ENCODE data around the gene NFIC. TPM values are rescaled to one million over a fixed set of nuclear protein-coding genes. Genes with fewer than 3 reads are reported as not detected.
"Not testable (repeated sequence)": the region's sequence is repeated elsewhere in the genome, so short reads cannot be mapped to it uniquely, and the experiment has no call there.

The NFIC gene
- total RNA-seq, 2 donors from 2014 or later = 144 to 173 TPM

DNA sequence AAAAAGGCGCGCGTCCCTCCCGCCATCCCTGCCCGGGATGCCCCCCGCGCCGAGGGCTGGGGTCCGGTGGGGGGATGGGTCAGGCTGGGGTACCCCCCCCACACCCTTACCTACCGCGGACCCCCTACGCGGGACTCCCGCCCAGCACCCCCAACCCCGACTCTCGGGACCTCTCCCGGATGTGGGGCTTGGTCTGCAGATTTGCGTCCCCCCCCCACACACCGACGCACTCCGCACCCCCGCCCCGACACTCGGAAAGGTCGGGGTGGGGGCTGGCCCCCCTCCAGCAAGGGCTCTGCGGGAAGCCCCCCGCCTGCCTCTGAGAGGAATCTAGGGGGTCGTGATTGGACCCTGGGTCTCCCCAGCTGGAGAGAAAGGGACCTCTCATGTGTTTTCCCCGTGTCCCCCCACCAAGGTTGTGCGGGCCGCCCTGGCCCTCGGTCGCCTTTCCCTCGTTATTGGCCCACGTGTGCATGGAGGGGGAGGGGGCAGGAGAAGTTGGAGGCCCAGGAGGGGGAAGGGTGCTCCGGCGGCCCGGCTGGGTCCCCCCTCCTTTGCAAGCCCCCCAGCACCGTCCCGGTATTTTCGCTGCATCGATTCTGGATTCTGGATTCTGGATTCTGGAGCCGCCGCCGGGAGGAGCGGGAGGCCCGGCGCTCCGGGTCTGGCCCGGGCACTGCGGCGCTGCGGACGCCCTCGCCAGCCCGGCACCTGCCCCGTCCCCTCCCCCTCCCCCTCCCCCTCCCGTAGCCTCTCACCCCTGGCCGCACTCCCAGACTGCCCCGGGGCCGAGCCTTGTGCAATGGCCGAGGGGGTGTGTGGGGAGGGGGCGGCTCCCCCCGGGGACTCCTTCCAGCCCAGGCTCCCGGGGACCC lies 607 bp downstream of the NFIC start:
- DNase-seq = no peak
- ATAC-seq = peak; percentile 40 to 45
- intact Hi-C loops (cut with DNase I) = loop anchor here (5.0 kb wide), 2 partner anchors 35 to 40 kb away; no protein-coding TSS in a partner anchor

DNA sequence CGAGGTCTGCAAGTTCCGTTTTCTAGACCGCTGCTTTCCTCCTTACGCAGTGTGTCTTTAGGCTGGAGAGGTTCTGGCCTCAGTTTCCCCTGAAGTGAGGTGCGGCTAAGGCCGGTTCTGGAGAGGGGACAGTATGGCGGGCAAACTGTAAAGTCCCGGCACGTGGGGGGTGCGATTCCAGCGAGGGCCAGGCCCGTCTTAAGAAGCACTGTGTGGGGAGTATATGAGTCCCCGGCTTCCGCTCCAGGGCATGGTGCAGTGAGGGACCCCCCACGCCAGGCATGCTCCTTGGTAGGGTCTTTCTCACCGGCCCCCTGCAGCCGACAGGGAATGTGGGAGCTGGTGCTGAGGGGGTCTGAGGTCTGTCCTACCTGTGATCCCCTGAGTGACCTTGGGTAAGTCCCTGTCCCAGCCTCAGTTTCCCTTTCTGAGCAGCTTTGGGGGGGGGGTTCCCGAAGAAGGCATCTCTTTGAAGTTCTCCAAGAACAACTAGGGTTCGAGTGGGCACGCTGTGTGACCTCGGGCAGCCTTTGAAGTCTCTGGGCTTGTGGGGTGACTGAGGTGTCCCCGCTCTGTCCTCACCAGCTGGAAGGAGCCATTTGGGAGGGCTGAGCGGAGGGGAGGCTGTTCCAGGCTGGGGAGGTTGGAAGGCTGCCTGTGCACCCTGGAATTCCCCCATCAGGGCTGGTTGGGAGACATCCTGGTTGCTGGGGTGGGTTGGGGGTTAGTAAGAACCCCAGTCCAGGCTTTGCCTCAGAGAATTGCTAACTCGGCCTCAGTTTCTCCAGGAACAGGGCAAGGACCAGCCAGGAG lies 1.5 kb downstream of the NFIC start:
- DNase-seq (no peak), ATAC-seq (peak in 1 of 2 donors; percentile 1)
- intact Hi-C loops (cut with DNase I) = loop anchor here (5.0 kb wide), 2 partner anchors 34 to 39 kb away; no protein-coding TSS in a partner anchor

DNA sequence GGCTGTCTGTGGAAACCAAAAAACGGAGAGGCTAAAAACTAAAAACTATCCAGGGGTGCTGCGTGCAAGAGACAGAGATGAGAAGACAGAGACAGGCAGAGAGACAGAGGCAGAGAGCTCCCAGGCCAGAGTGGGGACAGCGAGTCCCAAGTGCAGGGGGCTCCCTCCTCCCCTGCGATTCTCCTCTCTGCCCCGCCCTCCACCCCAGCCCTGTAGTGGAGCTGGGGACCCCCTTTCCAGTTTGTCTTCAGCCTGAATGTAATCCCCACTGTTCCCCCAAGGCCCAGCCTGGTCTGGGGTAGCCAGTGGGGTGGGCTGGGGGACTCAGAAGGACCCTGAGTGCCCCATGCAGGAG lies 2.0 kb downstream of the NFIC start:
- ATAC-seq (no peak), DNase-seq (no peak)
- intact Hi-C loops (cut with DNase I) = loop anchor here (5.0 kb wide), 2 partner anchors 34 to 39 kb away; no protein-coding TSS in a partner anchor

DNA sequence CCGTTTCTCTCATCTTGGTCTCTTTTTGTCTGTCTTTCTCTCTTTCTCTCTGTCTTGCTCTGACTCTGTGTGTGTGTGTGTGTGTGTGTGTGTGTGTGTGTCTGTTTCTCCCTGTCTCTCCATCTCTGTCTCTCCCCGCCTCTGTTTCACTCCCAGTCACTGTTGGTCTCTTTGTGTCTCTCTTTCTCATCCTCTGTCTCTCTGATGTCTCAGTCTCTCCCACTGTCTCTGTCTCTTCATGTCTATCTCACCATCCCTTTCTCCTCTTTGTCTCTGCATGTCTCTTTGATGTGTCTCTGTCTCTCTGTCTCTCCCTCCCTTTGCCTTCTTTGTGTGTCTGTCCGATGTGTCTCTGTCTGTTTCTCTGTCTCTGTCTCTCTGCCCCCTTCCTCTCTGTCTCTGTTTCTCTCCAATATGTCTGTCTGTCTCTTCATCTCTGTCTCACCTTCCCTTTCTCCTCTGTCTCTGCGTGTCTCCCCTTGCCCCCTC lies 2.5 kb downstream of the NFIC start:
- intact Hi-C loops (cut with DNase I) = loop anchor here (5.0 kb wide), 2 partner anchors 33 to 38 kb away; no protein-coding TSS in a partner anchor
- DNase-seq (no peak), ATAC-seq (no peak)

DNA sequence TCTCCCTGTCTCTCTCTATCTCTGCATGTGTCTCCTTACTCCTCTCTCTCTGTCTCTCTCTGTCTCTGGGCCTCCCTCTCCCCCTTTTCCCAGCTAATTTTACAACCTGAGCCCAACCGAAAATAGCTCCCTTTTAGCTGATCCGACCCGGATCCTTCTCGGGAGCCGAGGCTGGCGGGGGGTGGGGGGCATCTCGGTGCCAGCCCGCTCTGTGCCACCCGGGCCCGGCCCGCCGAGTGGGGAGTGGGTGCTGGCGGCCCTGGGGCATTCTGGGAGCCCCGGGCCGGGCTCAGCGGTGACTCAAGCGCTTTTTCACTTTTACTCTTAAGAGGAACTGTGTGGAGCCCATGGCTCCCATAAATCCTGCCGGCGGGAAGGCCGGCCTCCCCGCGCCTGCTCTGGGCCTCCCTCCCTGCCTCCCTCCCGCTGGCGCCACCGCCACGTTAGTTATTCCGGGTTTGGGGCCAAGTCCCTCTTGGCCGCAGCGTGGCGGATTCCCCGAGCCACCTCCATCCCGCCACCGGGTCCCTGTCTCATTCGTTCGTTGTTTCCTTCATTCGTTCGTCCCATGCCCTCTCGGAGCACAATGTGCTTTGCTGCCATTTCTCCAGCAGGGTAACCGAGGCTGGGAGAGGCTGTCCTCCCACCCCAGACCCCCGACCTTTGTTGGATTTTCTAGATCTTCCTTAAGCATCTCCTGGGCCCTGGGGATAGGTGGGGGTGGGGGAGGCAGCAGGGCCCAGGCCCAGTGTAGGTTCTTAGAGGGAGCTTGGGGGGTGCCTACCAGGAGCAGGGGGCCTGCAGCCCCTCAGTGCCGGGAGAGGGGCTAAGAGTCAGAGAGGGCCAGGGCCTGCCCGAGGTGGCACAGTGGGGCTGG lies 3.2 kb downstream of the NFIC start:
- intact Hi-C loops (cut with DNase I) = loop anchor here (5.0 kb wide), 2 partner anchors 33 to 38 kb away; no protein-coding TSS in a partner anchor
- peak; percentile 72 for DNase-seq
- ATAC-seq = peak; percentile 9 to 50

DNA sequence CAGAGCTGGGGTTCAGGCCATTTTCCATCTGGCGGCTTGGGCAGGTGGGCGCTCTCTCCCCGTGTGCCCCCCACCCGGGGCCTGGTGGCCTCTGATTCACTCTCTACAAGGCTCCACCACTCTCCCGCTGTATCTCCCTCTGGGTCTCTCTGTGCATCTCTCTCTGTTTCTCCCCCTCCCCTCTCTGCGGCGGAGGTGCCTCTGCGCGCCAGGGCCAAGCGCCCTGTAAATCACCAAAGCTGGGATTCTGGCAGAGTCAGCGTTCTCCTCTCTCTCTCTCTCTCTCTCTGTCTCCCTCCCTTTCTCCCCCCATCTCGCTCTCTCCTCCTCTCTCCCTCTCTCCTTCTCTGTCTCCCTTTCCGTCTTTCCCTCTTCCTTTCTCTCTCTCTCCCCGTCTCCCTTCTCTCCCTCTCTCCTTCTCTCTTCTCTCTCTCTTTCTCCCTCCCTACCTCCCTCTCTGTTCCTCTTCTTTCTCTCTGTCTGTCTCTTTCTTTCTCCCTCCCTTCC lies 3.9 kb downstream of the NFIC start:
- no peak for DNase-seq
- ATAC-seq = no peak
- intact Hi-C loops (cut with DNase I) = no loop called here

DNA sequence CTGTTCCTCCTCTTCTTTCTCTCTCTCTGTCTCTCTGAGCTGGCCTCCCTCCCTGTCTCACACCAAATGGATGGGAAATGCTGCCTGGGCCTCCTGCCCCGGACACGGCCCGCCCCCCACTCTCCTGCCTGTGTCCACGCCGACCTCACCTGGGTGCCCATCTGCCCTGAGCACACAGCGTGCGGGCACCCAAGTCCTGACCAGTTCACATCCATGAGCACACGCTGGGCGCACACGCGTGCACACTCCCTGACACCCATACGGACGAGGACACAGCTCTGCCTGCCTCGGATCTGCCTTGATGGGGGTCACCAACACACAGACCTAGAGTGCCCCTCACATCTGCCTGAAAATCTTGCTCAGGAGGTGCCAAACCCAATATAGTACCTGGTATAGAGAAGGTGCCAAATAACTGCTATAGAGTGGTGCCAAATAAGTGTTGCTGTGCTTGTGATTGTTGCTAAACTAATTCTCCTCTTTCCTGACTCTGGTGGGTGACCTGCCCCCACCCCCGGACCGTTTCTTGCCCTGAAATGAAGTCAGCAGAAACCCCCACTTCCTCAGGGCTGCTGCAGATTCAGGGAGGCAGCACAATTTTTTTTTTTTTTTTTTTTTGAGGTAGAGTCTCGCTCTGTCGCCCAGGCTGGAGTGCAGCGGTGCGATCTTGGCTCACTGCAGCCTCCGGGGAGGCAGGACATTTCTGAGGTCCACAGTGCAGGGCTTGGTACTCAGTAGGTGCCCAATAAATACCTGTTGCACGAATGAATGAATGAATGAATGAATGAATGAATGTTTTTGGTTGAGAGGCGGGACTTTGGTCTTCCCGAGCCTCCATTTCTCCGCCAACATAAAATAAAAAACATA lies 4.6 kb downstream of the NFIC start:
- ATAC-seq = no peak
- no peak for DNase-seq
- intact Hi-C loops (cut with DNase I) = no loop called here

DNA sequence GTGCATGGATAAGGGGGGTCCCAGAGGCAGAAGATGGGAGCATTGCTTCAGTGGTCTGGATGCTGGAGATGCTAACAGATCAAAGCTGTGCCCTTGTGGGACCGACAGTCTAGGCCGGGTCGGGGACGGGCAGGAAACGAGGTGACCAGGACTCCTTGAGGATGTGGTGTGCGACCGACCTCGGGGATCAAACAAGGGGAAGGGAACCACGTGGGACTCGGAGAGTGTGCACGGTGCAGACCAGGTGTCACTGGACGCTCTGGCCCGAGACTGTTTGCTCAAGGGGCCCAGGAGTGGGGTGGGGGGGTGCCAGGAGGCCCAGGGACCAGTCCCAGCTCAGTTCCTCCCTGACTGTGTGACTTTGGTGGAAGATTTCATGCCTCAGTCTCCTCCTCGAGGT lies 6.0 kb downstream of the NFIC start:
- intact Hi-C loops (cut with DNase I) = no loop called here
- DNase-seq (no peak), ATAC-seq (no peak)

DNA sequence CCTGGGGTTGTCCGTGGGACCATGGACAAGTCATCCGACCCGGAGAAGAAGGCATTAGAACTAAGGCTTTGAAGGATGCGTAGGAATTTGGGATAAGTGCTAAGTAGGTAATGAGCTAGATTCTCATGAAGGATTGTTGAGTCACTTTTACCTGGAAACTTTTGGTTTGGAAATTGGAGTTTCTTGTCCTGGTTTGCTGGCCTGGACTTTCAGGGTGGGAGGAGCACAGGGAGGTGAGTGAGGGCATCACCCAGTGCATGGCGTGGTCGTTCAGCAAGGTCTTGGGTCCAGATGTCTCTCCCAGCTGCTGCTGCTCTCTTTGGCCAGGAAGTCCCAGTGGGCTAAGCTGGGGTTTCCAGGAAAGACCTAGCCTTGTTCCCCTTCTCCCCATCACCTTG lies 7.6 kb downstream of the NFIC start:
- no peak for ATAC-seq
- no peak for DNase-seq
- intact Hi-C loops (cut with DNase I) = no loop called here

DNA sequence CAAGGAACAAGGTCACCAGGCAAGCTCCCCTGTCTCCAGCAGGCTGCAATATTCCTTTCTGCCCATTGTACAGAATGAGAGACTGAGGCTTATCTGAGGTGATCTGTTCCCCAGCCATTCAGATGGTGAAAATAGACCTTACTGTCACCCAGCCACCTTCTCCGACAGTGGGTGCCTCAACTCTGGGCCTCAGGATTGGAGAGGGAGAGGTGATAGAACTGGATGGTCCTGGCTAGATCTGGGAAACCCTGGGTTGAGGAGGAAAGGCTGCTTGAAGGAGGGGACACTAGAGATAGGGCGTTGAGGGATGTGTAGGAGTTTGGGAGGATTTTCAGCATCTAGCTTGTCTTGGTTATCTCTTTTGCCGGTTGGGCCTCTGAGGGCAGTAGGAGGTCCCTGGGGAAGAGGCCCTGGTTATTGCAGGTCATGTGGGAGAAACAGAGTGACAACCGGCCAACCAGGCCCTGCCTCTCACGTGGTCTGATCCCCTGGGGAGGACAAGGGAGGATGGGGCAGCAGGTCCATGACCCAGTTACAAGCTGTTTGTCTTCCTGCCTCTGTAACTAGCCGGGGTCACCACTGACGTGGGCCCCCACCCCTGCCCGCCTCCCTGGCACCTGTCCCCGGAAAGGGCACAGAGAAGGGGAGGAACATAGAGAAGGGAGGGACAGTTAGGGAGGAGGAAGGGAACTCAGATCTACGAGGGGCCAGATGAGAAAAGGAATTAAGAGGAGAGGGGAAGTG lies 8.2 kb downstream of the NFIC start:
- intact Hi-C loops (cut with DNase I) = no loop called here
- peak; percentile 31 to 34 for ATAC-seq
- DNase-seq = peak; percentile 71

DNA sequence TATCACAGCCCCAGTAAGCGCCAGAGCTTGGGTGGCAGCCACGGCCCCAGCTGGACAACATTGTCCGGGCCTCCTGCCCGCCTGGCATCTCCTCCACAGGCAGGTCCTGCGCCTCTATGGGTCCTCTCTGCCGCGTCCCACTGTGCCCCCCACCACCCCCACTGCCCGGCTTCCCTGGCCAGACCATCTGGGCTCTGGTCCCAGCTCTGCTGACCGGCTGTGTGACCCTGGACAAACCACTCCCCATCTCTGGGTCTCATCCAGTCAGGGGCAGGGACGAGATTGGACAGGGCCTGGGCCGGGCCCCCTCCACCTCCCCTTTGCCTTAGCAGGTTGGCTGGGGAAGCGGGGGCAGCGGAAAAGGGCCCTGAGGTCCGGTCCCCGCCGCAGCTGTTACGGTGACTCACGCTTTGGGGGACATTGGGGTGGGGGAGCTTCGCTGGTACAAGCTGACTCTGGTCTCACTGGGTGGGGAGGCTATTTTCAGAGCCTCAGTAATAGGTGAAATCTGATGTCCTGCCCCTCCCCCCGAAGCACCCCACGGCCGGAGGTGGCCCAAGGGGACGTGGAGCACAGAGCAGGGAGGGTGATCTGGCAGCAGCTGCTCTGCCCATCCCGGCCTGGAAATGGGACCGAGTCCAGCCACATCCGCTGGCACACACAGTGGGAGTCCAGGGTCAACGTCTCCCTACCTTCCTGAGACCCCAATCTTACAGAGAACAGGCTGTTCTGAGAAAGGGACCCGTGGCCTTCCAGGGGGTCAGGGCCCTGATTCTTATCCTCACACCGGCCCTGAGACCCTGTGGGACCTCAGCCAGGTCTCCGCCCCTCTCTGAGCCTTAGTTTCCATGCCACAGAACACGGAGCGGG lies 9.1 kb downstream of the NFIC start:
- ATAC-seq = peak; percentile 88 to 89
- DNase-seq = peak; percentile 94
- intact Hi-C loops (cut with DNase I) = no loop called here

DNA sequence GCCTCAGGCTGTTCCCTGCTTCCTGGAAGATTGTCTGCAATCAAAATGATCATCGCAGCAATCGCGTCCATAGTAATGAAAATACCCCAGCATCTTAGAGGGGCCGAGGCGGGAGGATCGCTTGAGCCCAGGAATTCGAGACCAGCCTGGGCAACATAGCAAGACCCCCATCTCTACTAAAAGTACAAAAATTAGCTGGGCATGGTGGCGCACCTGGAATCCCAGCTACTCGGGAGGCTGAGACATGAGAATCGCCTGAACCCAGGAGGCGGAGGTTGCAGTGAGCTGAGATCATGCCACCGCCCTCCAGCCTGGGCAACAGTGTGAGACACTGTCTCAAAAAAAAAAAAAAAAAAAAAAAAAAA lies 9.7 kb downstream of the NFIC start:
- ATAC-seq; intact Hi-C loops (cut with DNase I); DNase-seq: not testable (repeated sequence)

DNA sequence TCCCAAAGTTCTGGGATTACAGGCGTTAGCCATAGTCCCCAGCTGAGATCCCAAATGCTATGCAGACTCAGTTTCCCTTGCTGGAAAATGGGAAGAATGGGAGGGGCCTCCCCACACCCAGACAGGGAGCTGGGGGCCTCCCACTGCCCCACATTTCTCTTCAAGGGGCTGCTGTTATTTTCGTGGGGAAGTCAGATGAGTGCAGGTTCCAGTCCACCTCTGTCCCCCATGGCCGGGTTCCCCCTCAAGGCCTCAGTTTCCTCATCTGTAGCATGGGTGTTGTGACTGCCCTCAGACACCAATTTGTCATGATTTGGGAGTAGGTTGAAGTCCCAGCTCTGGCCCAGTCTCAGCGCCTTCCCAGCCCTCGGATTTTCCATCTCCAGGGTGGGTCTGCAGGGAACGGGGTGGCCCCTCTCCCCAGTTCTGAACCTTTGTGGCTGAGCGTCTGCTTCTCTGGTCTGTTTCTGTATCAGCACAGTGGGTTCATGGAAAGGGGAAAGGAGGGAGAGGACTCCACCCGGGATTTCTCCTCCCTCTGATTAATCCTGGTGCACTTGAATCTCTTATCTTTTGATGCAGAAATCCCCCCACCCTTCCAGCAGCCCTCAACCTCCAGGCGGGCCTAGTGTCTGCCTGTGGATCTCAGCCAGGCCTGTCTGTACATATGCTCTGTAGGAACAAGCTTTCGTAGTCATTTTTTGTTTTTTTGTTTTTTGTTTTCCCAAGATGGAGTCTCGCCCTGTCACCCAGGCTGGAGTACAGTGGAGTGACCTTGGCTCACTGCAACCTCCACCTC lies 12.2 kb downstream of the NFIC start:
- ATAC-seq (no peak), DNase-seq (no peak)
- intact Hi-C loops (cut with DNase I) = no loop called here

DNA sequence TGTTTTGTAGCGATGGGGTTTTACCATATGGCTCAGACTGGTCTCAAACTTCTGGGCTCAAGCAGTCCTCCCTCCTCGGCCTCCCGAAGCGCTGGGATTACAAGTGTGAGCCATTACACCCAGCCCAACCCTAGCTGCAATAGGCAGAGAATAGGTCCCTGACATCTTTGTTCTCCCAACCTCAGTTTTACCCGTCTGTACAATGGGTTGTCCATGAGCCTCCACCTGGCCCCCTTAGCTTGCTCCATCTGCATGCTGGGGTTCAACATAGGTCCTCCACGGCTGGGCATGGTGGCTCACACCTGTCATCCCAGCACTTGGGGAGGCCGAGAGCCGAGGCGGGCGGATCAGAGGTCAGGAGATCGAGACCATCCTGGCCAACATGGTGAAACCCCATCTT lies 14.4 kb downstream of the NFIC start:
- no peak for ATAC-seq
- intact Hi-C loops (cut with DNase I) = no loop called here
- DNase-seq = no peak

DNA sequence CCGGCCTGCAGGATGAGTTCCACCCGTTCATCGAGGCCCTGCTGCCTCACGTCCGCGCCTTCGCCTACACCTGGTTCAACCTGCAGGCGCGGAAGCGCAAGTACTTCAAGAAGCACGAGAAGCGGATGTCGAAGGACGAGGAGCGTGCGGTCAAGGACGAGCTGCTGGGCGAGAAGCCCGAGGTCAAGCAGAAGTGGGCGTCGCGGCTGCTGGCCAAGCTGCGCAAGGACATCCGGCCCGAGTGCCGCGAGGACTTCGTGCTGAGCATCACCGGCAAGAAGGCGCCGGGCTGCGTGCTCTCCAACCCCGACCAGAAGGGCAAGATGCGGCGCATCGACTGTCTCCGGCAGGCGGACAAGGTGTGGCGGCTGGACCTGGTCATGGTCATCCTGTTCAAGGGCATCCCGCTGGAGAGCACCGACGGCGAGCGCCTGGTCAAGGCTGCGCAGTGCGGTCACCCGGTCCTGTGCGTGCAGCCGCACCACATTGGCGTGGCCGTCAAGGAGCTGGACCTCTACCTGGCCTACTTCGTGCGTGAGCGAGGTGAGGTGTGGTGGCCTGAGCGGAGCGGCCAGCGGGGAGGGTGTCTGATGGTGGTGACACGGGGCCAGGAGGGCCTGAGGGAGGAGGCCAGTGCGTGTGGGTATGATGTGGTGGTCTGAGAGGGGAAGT lies 15.5 kb downstream of the NFIC start:
- intact Hi-C loops (cut with DNase I) = no loop called here
- DNase-seq (no peak), ATAC-seq (no peak)

All from left cardiac atrium (tissue), 4 donors.